Measurements from ENCODE around the gene TRPC4.
A peak's percentile ranks its signal among the peaks of the same experiment; 100 is the strongest.

TRPC4 gene

GRCh38 chr13:37893321-37893720 lies 23.7 kb upstream of the TRPC4 start:
- Histone ChIP-seq H3K4me2 (ENCODE audit: insufficient read depth, low read length, poor library complexity, severe bottlenecking) (no peak overlapping the region), H4K8ac (ENCODE audit: low read depth, low read length) (no peak overlapping the region), H3K23ac (ENCODE audit: low read depth, low read length, poor library complexity) (no peak overlapping the region), H3K27me3 (ENCODE audit: control insufficient read depth in 3 of 3, insufficient read depth in 3 of 3, low read depth in 1 of 3, low read length in 3 of 3) (no peaks in the 10 kb centered on the region), H2BK120ac (ENCODE audit: low read depth, low read length) (no peak overlapping the region), H3K36me3 (replicated peaks in 1 of 2; ENCODE audit: control insufficient read depth in 2 of 2, insufficient read depth in 2 of 2, low read length in 2 of 2) (no peaks in the 10 kb centered on the region), H2BK5ac (ENCODE audit: low read length) (no peak overlapping the region), H2BK12ac (ENCODE audit: low read length) (no peak overlapping the region), H3K4me3 (ENCODE audit: low read length in 2 of 2) (no peak overlapping the region), H3K14ac (ENCODE audit: low read length) (no peak overlapping the region), H2AFZ (ENCODE audit: low read length) (no peak overlapping the region), H2BK15ac (ENCODE audit: low read length) (no peak overlapping the region), H3K27ac (replicated peaks; ENCODE audit: low read length) (no peak overlapping the region), H3K18ac (ENCODE audit: low read length) (no peak overlapping the region), H2AK5ac (ENCODE audit: low read depth, low read length) (no peak overlapping the region), H3K79me1 (ENCODE audit: low read depth, low read length) (no peaks in the 10 kb centered on the region), H3K9me3 (replicated peaks in 1 of 2; ENCODE audit: control insufficient read depth in 2 of 2, insufficient read depth in 1 of 2, low read depth in 1 of 2, low read length in 2 of 2) (no peaks in the 10 kb centered on the region), H3K4me1 (ENCODE audit: control insufficient read depth in 2 of 2, insufficient read depth in 1 of 2, low read depth in 1 of 2, low read length in 2 of 2) (no peaks in the 10 kb centered on the region), H3K4ac (ENCODE audit: low read length) (no peak overlapping the region), H3K9ac (ENCODE audit: low read depth, low read length, poor library complexity) (no peak overlapping the region), H4K91ac (ENCODE audit: low read depth, low read length, poor library complexity) (no peak overlapping the region)
- DNase-seq (ENCODE audit: low spot score), result no peak

GRCh38 chr13:37889820-37890219 lies 20.2 kb upstream of the TRPC4 start:
- Histone ChIP-seq H3K27me3 (ENCODE audit: control insufficient read depth in 3 of 3, insufficient read depth in 3 of 3, low read depth in 1 of 3, low read length in 3 of 3) (no peaks in the 10 kb centered on the region), H3K4ac (ENCODE audit: low read length) (no peak overlapping the region), H3K23ac (ENCODE audit: low read depth, low read length, poor library complexity) (no peak overlapping the region), H2AFZ (ENCODE audit: low read length) (no peak overlapping the region), H2BK5ac (ENCODE audit: low read length) (no peak overlapping the region), H3K14ac (ENCODE audit: low read length) (no peak overlapping the region), H3K18ac (ENCODE audit: low read length) (no peak overlapping the region), H2BK12ac (ENCODE audit: low read length) (no peak overlapping the region), H3K36me3 (replicated peaks in 1 of 2; ENCODE audit: control insufficient read depth in 2 of 2, insufficient read depth in 2 of 2, low read length in 2 of 2) (no peaks in the 10 kb centered on the region), H3K79me1 (ENCODE audit: low read depth, low read length) (no peaks in the 10 kb centered on the region), H2AK5ac (ENCODE audit: low read depth, low read length) (no peak overlapping the region), H3K27ac (replicated peaks; ENCODE audit: low read length) (no peak overlapping the region), H3K9ac (ENCODE audit: low read depth, low read length, poor library complexity) (no peak overlapping the region), H3K4me1 (ENCODE audit: control insufficient read depth in 2 of 2, insufficient read depth in 1 of 2, low read depth in 1 of 2, low read length in 2 of 2) (no peaks in the 10 kb centered on the region), H4K91ac (ENCODE audit: low read depth, low read length, poor library complexity) (no peak overlapping the region), H3K4me3 (ENCODE audit: low read length in 2 of 2) (no peak overlapping the region), H2BK15ac (ENCODE audit: low read length) (no peak overlapping the region), H4K8ac (ENCODE audit: low read depth, low read length) (no peak overlapping the region), H3K4me2 (ENCODE audit: insufficient read depth, low read length, poor library complexity, severe bottlenecking) (no peak overlapping the region), H3K9me3 (replicated peaks in 1 of 2; ENCODE audit: control insufficient read depth in 2 of 2, insufficient read depth in 1 of 2, low read depth in 1 of 2, low read length in 2 of 2) (no peaks in the 10 kb centered on the region), H2BK120ac (ENCODE audit: low read depth, low read length) (no peak overlapping the region)
- no CpG with 5 or more reads among the region's 4 CpGs for WGBS, 2 donors (ENCODE audit: extremely low coverage in 2 of 2, insufficient read length in 2 of 2, insufficient replicate concordance in 1 of 2)
- DNase-seq (ENCODE audit: low spot score), result no peak

GRCh38 chr13:37889102-37889501 lies 19.5 kb upstream of the TRPC4 start:
- H2AFZ ChIP-seq (ENCODE audit: low read length), result no peak overlapping the region
- H2BK120ac ChIP-seq (ENCODE audit: low read depth, low read length), result no peak overlapping the region
- no peak overlapping the region for H3K27ac ChIP-seq (replicated peaks; ENCODE audit: low read length)
- DNase-seq (ENCODE audit: low spot score), result no peak
- no peaks in the 10 kb centered on the region for H3K36me3 ChIP-seq (replicated peaks in 1 of 2; ENCODE audit: control insufficient read depth in 2 of 2, insufficient read depth in 2 of 2, low read length in 2 of 2)
- H3K18ac ChIP-seq (ENCODE audit: low read length), result no peak overlapping the region
- H2AK5ac ChIP-seq (ENCODE audit: low read depth, low read length), result no peak overlapping the region
- no peak overlapping the region for H4K91ac ChIP-seq (ENCODE audit: low read depth, low read length, poor library complexity)
- no peak overlapping the region for H2BK5ac ChIP-seq (ENCODE audit: low read length)
- no peak overlapping the region for H2BK12ac ChIP-seq (ENCODE audit: low read length)
- H3K4me3 ChIP-seq (ENCODE audit: low read length in 2 of 2), result no peak overlapping the region
- H3K4me2 ChIP-seq (ENCODE audit: insufficient read depth, low read length, poor library complexity, severe bottlenecking), result no peak overlapping the region
- H3K27me3 ChIP-seq (ENCODE audit: control insufficient read depth in 3 of 3, insufficient read depth in 3 of 3, low read depth in 1 of 3, low read length in 3 of 3), result no peaks in the 10 kb centered on the region
- no peak overlapping the region for H2BK15ac ChIP-seq (ENCODE audit: low read length)
- no peak overlapping the region for H3K14ac ChIP-seq (ENCODE audit: low read length)
- H4K8ac ChIP-seq (ENCODE audit: low read depth, low read length), result no peak overlapping the region
- H3K4ac ChIP-seq (ENCODE audit: low read length), result no peak overlapping the region
- no peaks in the 10 kb centered on the region for H3K79me1 ChIP-seq (ENCODE audit: low read depth, low read length)
- H3K23ac ChIP-seq (ENCODE audit: low read depth, low read length, poor library complexity), result no peak overlapping the region
- no peak overlapping the region for H3K9ac ChIP-seq (ENCODE audit: low read depth, low read length, poor library complexity)
- no CpG with 5 or more reads among the region's 2 CpGs for WGBS, 2 donors (ENCODE audit: extremely low coverage in 2 of 2, insufficient read length in 2 of 2, insufficient replicate concordance in 1 of 2)
- H3K9me3 ChIP-seq (replicated peaks in 1 of 2; ENCODE audit: control insufficient read depth in 2 of 2, insufficient read depth in 1 of 2, low read depth in 1 of 2, low read length in 2 of 2), result no peaks in the 10 kb centered on the region
- H3K4me1 ChIP-seq (ENCODE audit: control insufficient read depth in 2 of 2, insufficient read depth in 1 of 2, low read depth in 1 of 2, low read length in 2 of 2), result no peaks in the 10 kb centered on the region

DNA sequence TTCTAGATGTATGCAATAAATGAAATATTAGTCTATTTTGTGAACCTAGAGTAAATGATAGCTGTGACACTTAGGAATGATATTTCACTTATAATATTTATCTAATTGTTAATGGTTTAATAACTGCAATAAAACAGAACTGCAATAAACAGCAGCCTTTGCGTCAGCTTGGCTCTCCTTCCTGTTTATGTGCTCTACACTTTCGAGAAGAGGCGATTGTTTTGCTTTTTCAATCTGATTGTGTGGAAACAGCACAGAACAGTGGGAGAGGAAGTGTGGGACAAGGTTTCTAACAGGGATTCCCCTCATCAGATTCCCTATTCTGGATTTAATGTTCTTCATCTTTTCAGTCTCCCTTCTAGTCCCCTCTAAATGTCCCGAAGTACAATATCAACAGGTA lies 17.3 kb upstream of the TRPC4 start:
- no peaks in the 10 kb centered on the region for H3K79me1 ChIP-seq (ENCODE audit: low read depth, low read length)
- H3K4ac ChIP-seq (ENCODE audit: low read length), result no peak overlapping the region
- no peak overlapping the region for H3K23ac ChIP-seq (ENCODE audit: low read depth, low read length, poor library complexity)
- no peak overlapping the region for H3K18ac ChIP-seq (ENCODE audit: low read length)
- H2BK5ac ChIP-seq (ENCODE audit: low read length), result no peak overlapping the region
- no peak overlapping the region for H3K27ac ChIP-seq (replicated peaks; ENCODE audit: low read length)
- H2BK12ac ChIP-seq (ENCODE audit: low read length), result no peak overlapping the region
- no peak overlapping the region for H2BK120ac ChIP-seq (ENCODE audit: low read depth, low read length)
- H4K91ac ChIP-seq (ENCODE audit: low read depth, low read length, poor library complexity), result no peak overlapping the region
- H3K14ac ChIP-seq (ENCODE audit: low read length), result no peak overlapping the region
- H3K9ac ChIP-seq (ENCODE audit: low read depth, low read length, poor library complexity), result no peak overlapping the region
- no peak overlapping the region for H2BK15ac ChIP-seq (ENCODE audit: low read length)
- H3K4me3 ChIP-seq (ENCODE audit: low read length in 2 of 2), result no peak overlapping the region
- no peaks in the 10 kb centered on the region for H3K4me1 ChIP-seq (ENCODE audit: control insufficient read depth in 2 of 2, insufficient read depth in 1 of 2, low read depth in 1 of 2, low read length in 2 of 2)
- no peaks in the 10 kb centered on the region for H3K9me3 ChIP-seq (replicated peaks in 1 of 2; ENCODE audit: control insufficient read depth in 2 of 2, insufficient read depth in 1 of 2, low read depth in 1 of 2, low read length in 2 of 2)
- no peaks in the 10 kb centered on the region for H3K36me3 ChIP-seq (replicated peaks in 1 of 2; ENCODE audit: control insufficient read depth in 2 of 2, insufficient read depth in 2 of 2, low read length in 2 of 2)
- DNase-seq (ENCODE audit: low spot score), result no peak
- H3K27me3 ChIP-seq (ENCODE audit: control insufficient read depth in 3 of 3, insufficient read depth in 3 of 3, low read depth in 1 of 3, low read length in 3 of 3), result no peaks in the 10 kb centered on the region
- H2AFZ ChIP-seq (ENCODE audit: low read length), result peak overlapping the region; percentile 11
- H3K4me2 ChIP-seq (ENCODE audit: insufficient read depth, low read length, poor library complexity, severe bottlenecking), result no peak overlapping the region
- no peak overlapping the region for H2AK5ac ChIP-seq (ENCODE audit: low read depth, low read length)
- WGBS, 2 donors (ENCODE audit: extremely low coverage in 2 of 2, insufficient read length in 2 of 2, insufficient replicate concordance in 1 of 2), result no CpG with 5 or more reads among the region's 4 CpGs
- H4K8ac ChIP-seq (ENCODE audit: low read depth, low read length), result no peak overlapping the region
